HG02938 (cell line): ENCODE results near the gene VPS33A.
"Not testable (repeated sequence)": the region's sequence is repeated elsewhere in the genome, so short reads cannot be mapped to it uniquely, and the experiment has no call there.

Source experiments
- ATAC-seq: cut with Tn5 transposase; IDR thresholded peaks from one replicate; pipeline ENCODE4 v1.9.1; 2021; ENCODE audit warnings: mild to moderate bottlenecking, moderate library complexity; ENCODE audit not compliant: unreplicated experiment

VPS33A gene

GRCh38 chr12:122258462-122258861 is 7.8 kb downstream of the VPS33A start:
- ATAC-seq = not testable (repeated sequence)

- ATAC-seq = no peak
Observed at GRCh38 chr12:122250536-122250935, 15.8 kb downstream of the VPS33A start.

DNA sequence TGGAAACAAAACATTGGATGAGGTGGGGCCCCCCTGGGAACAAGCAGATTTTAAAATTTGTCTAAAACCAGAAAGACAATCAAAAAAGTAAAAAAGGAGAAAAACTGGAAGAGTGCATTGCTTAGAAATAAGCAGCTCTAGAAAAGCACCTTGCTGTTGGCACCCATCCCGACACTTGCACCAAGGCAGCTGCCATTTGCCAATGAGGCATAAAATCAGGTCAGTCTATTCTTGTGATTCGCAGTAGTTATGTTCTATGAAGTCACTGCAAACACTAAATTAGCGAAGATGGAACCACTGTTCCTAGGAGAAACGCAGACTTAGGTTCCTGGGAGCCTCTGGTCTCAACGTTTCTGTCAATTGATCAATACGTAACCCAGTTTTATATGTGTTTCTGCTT is 16.2 kb downstream of the VPS33A start:
- no peak for ATAC-seq

DNA sequence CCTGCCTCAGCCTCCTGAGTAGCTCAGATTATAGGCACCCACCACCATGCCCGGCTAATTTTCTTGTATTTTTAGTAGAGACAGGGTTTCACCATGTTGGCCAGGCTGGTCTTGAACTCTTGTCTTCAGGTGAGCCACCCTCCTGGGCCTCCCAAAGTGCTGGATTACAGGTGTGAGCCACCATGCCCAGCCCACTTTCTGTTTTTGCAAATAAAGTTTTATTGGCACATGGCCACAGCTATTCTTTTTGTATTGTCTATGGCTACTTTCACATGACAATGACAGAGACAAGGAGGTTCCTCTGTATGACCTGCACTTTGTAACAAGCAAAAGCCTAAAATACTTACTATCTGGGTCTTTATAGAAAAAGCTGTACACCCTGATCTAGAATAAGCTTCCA is 20.7 kb downstream of the VPS33A start:
- ATAC-seq = no peak

DNA sequence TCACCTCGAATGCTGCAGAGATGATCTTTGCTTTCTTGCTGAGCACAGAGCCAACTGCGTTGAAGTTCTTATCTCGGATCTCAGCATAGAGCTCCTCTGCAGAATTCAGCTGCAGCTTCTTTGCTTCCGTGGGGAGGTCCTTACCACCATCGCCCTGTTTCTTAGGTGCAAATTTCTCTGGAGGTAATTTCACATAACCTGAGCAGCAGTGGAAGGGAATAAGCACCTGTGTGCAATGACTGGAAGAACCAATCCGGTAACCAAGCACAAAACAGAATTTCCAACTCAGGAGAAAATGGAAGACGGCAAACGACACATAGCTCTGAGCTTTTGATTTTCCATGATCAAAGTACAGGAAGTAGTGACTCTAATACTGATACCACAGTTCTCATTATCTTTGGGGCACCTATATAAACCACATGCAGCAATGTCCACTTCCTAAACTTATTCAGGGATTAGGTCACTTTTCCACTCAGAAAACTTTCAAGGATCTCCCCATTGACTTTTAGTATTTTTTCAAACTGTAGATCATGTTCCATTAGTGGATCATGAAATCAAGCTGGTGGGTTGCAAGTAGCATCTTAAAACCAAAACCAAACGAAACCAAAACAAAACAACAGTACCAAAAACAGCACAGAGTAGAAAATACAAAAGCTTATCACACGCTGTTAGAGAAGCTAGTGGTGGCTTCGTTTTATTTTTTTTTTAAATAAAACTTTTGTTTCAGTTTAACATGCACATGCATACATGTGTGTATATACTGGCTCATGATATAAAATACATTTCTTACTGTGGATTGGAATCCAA is 21.5 kb downstream of the VPS33A start:
- no peak for ATAC-seq

DNA sequence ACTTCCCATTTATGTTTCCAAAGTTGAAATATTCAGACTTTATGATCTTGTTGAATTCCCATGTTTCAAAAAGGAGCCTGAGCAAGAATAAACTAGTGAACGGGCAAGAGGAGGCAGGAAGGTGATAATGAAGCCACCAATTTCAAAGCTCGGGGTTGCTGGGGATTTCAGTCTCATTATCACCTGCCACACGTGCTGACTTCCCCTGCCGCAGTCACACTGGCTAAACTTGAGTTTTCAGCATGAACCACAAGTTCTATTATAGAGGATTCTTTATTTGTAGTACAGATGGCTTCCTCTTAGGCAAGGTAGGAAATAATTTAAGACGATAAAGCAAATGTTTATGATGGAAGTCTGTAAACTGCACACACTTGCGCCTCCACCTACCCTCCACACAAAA is 22.3 kb downstream of the VPS33A start:
- ATAC-seq = no peak

- no peak for ATAC-seq
Observed at GRCh38 chr12:122238861-122239260, 27.4 kb downstream of the VPS33A start.

GRCh38 chr12:122235741-122236140 is 30.6 kb downstream of the VPS33A start:
- no peak for ATAC-seq

- no peak for ATAC-seq
Observed at GRCh38 chr12:122232691-122233090, 33.6 kb downstream of the VPS33A start.

DNA sequence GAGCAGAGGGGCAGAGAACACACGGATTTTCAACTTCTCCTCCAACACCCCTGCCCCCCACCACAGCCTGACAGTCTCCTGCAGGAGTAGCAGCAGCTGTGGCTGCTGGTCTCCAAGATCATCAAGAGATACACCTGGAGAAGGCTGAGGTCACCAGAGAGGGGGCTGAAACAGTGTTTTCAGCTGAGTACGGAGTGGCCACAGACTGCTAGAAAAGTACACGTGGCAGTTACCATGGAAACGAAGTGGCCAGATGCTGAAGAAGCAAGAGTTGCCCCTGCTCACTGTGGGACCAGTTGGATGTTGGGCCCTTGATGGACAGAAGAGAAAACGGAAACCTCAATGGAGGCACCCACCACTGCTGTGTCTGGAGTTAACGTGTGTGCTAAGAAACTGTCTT is 35.5 kb downstream of the VPS33A start:
- no peak for ATAC-seq

- no peak for ATAC-seq
Observed at GRCh38 chr12:122228092-122228491, 38.2 kb downstream of the VPS33A start.

- ATAC-seq = no peak
Observed at GRCh38 chr12:122227341-122227740, 39.0 kb downstream of the VPS33A start.

- ATAC-seq = peak; percentile 49
Observed at GRCh38 chr12:122226366-122227125, 39.7 kb downstream of the VPS33A start.

DNA sequence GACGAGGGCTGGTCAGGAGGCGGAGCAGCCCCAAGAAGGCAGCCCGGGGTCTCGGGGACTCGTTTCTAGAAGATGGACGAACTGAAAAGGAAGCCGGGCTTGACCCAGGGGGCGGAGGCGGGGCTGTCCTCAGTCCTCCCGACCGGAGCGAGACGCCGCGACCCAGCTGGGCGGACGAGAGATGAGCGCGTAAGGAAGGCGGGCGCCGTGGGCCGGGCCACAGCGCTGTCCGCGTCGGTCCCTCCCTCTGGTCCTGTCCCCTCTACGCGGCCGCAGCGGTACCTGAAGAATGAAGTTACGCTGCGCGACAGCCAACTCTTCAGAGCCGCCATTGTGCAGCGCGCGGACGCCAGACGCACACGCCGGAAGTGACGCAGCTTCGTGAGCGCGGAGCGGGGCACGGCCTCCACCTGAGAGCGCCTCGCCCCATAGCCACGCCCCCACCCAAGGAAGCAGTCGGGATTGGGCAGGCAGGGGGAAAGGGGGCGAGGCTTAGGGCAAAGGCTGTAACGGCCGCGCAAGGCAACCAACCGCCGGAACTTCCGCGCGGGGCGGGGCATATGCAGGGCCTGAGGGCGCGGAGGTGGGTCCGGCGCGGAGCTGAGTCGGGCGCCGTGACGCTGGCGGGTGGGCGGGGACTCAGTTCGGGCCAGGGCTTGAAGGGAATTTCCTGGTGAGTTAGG is 40.5 kb downstream of the VPS33A start, which contains the start of gene DIABLO:
Gene DIABLO (minus strand): TSS at position 370 of the 683 bp plus-strand sequence. CDS start 38 bp downstream, at position 332.
- peak; percentile 84 for ATAC-seq

DNA sequence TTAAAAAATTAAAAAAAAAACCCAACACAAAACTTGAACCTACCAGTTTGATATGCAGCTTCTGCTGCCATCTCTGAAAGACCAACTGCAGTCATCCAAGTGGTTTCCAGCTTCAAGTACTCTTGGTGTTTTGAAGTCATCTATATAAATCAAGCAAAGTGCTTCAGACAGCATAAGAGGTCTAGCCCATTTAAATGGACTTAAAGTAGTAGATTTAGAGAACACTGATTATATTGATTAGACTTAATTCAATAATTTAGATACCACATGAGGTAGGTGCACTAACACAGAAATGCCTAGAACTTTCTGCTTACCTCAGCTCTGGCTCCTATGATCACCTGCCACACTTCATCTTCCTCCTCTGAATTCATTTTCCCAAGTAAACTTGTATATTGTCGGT is 49.8 kb downstream of the VPS33A start:
- ATAC-seq = no peak

DNA sequence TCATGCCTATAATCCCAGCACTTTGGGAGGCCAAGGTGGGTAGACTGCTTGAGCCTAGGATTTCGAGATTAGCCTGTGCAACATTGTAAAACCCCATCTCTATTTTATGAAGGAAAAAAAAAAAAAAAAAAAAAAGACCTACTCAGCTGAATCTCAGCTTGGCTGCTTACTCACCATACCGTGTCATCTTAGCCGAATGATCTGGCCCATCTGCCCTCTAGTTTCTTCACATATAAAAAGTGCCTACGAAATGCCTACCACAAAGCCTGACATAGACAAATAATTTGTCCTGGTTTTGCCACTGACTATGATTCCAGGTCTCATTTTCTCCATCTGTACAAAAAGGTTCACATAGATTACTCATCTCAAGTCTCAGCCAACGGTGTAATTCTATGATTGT is 50.5 kb downstream of the VPS33A start:
- ATAC-seq = no peak

- no peak for ATAC-seq
Observed at GRCh38 chr12:122208073-122208820, 58.0 kb downstream of the VPS33A start.

DNA sequence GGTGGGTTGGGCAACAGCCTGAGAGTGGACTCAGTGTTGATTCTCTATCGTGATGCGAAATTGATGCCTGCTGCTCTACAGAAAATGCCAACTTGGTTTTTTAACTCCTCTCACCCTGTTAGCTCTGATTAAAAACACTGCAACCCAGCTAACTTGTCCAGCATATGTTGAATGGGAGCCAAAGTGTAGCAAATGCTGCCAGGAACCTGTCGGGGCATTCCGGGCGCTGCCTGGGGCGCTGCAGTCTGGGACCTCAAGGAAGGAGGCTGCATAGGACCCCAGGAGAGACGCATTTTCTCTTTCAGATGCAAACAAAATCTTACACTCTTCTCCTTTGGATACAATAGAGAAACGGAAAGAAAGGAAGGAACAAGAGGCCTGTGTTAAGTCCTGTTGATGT is 58.9 kb downstream of the VPS33A start:
- ATAC-seq = no peak

DNA sequence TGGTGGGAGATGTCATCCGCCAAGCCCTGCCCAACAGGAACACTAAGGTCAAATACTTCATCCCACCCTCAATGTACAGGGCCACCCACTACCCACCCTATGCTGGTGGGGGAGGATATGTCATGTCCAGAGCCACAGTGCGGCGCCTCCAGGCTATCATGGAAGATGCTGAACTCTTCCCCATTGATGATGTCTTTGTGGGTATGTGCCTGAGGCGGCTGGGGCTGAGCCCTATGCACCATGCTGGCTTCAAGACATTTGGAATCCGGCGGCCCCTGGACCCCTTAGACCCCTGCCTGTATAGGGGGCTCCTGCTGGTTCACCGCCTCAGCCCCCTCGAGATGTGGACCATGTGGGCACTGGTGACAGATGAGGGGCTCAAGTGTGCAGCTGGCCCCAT is 59.3 kb downstream of the VPS33A start:
- ATAC-seq = no peak

DNA sequence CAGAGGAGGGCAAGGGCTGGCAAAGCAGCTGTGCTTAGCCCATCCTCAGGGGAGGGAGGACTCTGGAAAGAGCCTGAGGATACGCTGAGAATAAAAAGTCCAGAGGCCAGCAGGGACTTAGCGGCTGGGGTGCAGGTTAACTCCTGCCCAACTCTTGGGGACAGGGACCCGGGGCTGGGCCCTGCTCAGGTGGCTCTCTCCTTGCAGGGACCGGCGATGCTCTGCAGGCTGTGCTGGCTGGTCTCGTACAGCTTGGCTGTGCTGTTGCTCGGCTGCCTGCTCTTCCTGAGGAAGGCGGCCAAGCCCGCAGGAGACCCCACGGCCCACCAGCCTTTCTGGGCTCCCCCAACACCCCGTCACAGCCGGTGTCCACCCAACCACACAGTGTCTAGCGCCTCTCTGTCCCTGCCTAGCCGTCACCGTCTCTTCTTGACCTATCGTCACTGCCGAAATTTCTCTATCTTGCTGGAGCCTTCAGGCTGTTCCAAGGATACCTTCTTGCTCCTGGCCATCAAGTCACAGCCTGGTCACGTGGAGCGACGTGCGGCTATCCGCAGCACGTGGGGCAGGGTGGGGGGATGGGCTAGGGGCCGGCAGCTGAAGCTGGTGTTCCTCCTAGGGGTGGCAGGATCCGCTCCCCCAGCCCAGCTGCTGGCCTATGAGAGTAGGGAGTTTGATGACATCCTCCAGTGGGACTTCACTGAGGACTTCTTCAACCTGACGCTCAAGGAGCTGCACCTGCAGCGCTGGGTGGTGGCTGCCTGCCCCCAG is 60.0 kb downstream of the VPS33A start:
- ATAC-seq = no peak
